GM19397 (cell line): ENCODE measurements around the gene MICALL1.
"Not testable (repeated sequence)": the region's sequence is repeated elsewhere in the genome, so short reads cannot be mapped to it uniquely, and the experiment has no call there.

Source experiments
- ATAC-seq: cut with Tn5 transposase; IDR thresholded peaks from one replicate; pipeline ENCODE4 v1.9.1; 2021; ENCODE audit warnings: mild to moderate bottlenecking, moderate library complexity; ENCODE audit not compliant: unreplicated experiment

The MICALL1 gene

GRCh38 chr22:37954686-37955085 is 48.6 kb downstream of the MICALL1 start:
- ATAC-seq, result no peak

GRCh38 chr22:37955825-37956397 is 49.8 kb downstream of the MICALL1 start:
- not testable (repeated sequence) for ATAC-seq

GRCh38 chr22:37957232-37957631 is 51.1 kb downstream of the MICALL1 start:
- ATAC-seq, result no peak

GRCh38 chr22:37959231-37959825 is 53.2 kb downstream of the MICALL1 start:
- ATAC-seq, result no peak

GRCh38 chr22:37961062-37961461 is 55.0 kb downstream of the MICALL1 start:
- no peak for ATAC-seq

- no peak for ATAC-seq
These were observed 60.0 kb downstream of the MICALL1 start for GRCh38 chr22:37965940-37966664.

- ATAC-seq, result no peak
These were observed 61.0 kb downstream of the MICALL1 start for GRCh38 chr22:37967147-37967546.

- no peak for ATAC-seq
These were observed 61.7 kb downstream of the MICALL1 start for GRCh38 chr22:37967637-37968451.

- ATAC-seq, result no peak
These were observed 62.6 kb downstream of the MICALL1 start for GRCh38 chr22:37968452-37969251.

- ATAC-seq, result no peak
These were observed 64.8 kb downstream of the MICALL1 start for GRCh38 chr22:37970864-37971263.

- no peak for ATAC-seq
These were observed 65.7 kb downstream of the MICALL1 start for GRCh38 chr22:37971475-37972434.

- no peak for ATAC-seq
These were observed 66.4 kb downstream of the MICALL1 start for GRCh38 chr22:37972527-37972926.

GRCh38 chr22:37973271-37974170 is 67.4 kb downstream of the MICALL1 start:
- no peak for ATAC-seq

- ATAC-seq, result no peak
These were observed 69.1 kb downstream of the MICALL1 start for GRCh38 chr22:37975153-37975552.

GRCh38 chr22:37976022-37976421 is 69.9 kb downstream of the MICALL1 start:
- ATAC-seq, result not testable (repeated sequence)

- ATAC-seq, result no peak
These were observed 70.5 kb downstream of the MICALL1 start for GRCh38 chr22:37976547-37976946.

GRCh38 chr22:37979782-37980181 is 73.7 kb downstream of the MICALL1 start:
- no peak for ATAC-seq

GRCh38 chr22:37981282-37982011 is 75.3 kb downstream of the MICALL1 start:
- no peak for ATAC-seq
